ENCODE data around the gene ALDH9A1.
"Not testable (repeated sequence)": the region's sequence is repeated elsewhere in the genome, so short reads cannot be mapped to it uniquely, and the experiment has no call there.

GRCh38 chr1:165701922-165702321 lies 3.6 kb upstream of the ALDH9A1 start:
- TF ChIP-seq PATZ1 (CRISPR knock-in tag; IDR thresholded peaks at IDR 0.05; ENCODE audit: borderline replicate concordance); TSHZ2 (CRISPR knock-in tag; IDR thresholded peaks at IDR 0.05); TOX (CRISPR knock-in tag; IDR thresholded peaks at IDR 0.05; ENCODE audit: borderline replicate concordance); ARNTL (CRISPR knock-in tag; IDR thresholded peaks at IDR 0.05; ENCODE audit: borderline replicate concordance, low read depth); ESRRG (CRISPR knock-in tag; IDR thresholded peaks at IDR 0.05); BACH2 (CRISPR knock-in tag; IDR thresholded peaks at IDR 0.05; ENCODE audit: borderline replicate concordance); RARB (CRISPR knock-in tag; IDR thresholded peaks at IDR 0.05); OSR1 (CRISPR knock-in tag; IDR thresholded peaks at IDR 0.05); GLIS3 (CRISPR knock-in tag; IDR thresholded peaks at IDR 0.05); ZFP3 (CRISPR knock-in tag; IDR thresholded peaks at IDR 0.05): not testable (repeated sequence)
